ENCODE measurements around the gene FRMD4A.
"Not testable (repeated sequence)": the region's sequence is repeated elsewhere in the genome, so short reads cannot be mapped to it uniquely, and the experiment has no call there.

FRMD4A gene

GRCh38 chr10:14074062-14074884, 256.5 kb downstream of the FRMD4A start:
- H3K4me3 ChIP-seq (replicated peaks; ENCODE audit: low read depth, low read length) = no peak overlapping the region
- TF ChIP-seq, protein P1, sequence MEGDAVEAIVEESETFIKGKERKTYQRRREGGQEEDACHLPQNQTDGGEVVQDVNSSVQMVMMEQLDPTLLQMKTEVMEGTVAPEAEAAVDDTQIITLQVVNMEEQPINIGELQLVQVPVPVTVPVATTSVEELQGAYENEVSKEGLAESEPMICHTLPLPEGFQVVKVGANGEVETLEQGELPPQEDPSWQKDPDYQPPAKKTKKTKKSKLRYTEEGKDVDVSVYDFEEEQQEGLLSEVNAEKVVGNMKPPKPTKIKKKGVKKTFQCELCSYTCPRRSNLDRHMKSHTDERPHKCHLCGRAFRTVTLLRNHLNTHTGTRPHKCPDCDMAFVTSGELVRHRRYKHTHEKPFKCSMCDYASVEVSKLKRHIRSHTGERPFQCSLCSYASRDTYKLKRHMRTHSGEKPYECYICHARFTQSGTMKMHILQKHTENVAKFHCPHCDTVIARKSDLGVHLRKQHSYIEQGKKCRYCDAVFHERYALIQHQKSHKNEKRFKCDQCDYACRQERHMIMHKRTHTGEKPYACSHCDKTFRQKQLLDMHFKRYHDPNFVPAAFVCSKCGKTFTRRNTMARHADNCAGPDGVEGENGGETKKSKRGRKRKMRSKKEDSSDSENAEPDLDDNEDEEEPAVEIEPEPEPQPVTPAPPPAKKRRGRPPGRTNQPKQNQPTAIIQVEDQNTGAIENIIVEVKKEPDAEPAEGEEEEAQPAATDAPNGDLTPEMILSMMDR (IDR thresholded peaks at IDR 0.05; ENCODE audit: low read depth, low read length, missing control alignments) = no peak
- peak; percentile 100 for DNase-seq (ENCODE audit: extremely low read depth, low read depth)

DNA sequence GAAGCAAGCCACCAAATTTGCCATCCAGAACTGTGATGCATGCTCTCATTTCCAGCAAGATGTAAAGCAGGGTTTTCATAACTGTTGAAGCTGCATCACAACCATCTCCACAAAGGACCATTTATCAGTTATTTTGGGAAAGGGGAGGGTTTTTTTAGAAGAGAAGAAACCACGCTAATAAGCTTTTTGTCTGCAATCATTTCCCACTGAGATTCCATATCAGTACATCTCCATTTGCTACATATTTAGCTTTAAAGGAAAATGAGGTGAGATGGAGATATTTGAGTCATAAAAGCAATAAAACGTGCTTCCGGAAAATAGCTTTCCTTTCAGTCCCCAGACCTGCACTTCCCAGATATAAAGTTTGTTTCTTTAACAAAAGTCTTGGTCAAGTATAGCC, 258.2 kb downstream of the FRMD4A start:
- TF ChIP-seq, protein P1 (IDR thresholded peaks at IDR 0.05; ENCODE audit: low read depth, low read length, missing control alignments) = no peak
- no peak overlapping the region for H3K4me3 ChIP-seq (replicated peaks; ENCODE audit: low read depth, low read length)
- DNase-seq (ENCODE audit: extremely low read depth, low read depth) = no peak

- TF ChIP-seq, protein P1 (IDR thresholded peaks at IDR 0.05; ENCODE audit: low read depth, low read length, missing control alignments) = no peak
- no peak for DNase-seq (ENCODE audit: extremely low read depth, low read depth)
- H3K4me3 ChIP-seq (replicated peaks; ENCODE audit: low read depth, low read length) = no peak overlapping the region
Measured at GRCh38 chr10:14071956-14072355, 258.8 kb downstream of the FRMD4A start.

DNA sequence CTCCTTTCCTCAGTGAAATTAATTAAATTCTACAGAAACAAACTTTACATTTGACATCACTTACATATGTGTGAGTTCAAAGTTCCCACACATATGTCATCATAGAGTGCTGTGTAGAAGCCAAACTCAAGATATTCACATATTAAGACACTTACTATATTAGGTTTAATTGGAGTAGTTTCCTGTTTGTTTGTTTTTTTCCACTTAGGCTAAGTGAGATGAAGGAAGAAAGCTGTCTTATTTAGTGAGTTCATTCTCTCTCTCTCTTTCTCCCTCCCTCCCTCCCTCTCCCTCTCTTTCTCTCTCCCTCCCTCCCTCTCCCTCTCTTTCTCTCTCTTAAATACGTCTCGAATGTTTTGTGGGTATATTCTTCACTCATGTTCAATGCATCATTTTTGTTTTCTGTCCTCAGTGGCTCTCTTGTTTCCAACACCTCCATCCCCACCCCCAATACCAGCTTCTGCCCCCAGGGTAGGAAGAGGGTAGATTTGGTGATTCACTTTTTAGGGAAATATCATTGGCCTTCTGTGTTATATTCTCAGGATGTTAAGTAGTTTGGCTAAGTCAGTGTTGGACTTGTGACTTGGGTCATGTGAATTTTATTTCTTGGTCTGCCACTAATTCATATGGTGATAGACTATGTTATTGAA, 262.0 kb downstream of the FRMD4A start:
- no peak overlapping the region for H3K4me3 ChIP-seq (replicated peaks; ENCODE audit: low read depth, low read length)
- TF ChIP-seq, protein P1 (IDR thresholded peaks at IDR 0.05; ENCODE audit: low read depth, low read length, missing control alignments) = no peak
- no peak for DNase-seq (ENCODE audit: extremely low read depth, low read depth)

GRCh38 chr10:14067638-14068037, 263.1 kb downstream of the FRMD4A start:
- not testable (repeated sequence) for DNase-seq (ENCODE audit: extremely low read depth, low read depth); H3K4me3 ChIP-seq (replicated peaks; ENCODE audit: low read depth, low read length)

GRCh38 chr10:14066106-14066505, 264.6 kb downstream of the FRMD4A start:
- no peak for DNase-seq (ENCODE audit: extremely low read depth, low read depth)
- no peak overlapping the region for H3K4me3 ChIP-seq (replicated peaks; ENCODE audit: low read depth, low read length)
- TF ChIP-seq, protein P1 (IDR thresholded peaks at IDR 0.05; ENCODE audit: low read depth, low read length, missing control alignments) = no peak

DNA sequence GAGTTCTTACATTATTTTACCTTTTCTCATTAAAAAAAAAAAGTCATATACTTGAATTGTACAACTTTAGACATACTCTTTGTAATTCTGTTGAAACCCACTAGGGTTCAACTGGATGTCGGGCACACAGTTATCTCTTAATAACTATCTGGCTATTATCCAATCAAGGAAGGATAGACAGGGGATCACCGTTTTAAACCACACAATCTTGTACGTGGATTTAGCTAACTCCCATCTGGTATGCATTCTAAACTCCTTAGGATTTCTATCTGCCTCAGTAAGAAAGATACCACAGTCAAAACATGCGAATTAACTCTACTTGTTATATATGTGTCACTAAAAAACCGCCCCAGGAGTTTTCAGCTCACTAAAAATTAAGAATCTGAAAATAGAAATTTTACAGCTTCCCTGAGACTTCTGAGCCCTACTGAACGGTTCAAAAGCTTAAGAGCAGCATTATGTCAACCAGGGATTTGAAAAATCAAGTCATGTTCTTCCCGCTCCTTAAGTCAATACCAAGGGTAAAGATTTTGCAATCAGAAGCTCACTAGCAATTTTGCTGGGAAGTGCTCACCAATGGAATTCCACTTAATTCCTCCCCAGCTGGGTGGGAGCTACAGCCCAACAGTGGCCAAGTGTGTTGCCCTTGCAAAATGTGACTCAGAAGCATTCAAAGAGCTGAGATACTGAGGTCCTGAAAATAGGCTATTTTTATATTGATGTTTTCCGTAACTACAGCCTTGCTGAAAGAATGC, 267.0 kb downstream of the FRMD4A start:
- H3K4me3 ChIP-seq (replicated peaks; ENCODE audit: low read depth, low read length) = no peak overlapping the region
- TF ChIP-seq, protein P1 (IDR thresholded peaks at IDR 0.05; ENCODE audit: low read depth, low read length, missing control alignments) = no peak
- DNase-seq (ENCODE audit: extremely low read depth, low read depth) = no peak
